HCT116 (cell line): ENCODE measurements around the gene FGGY. TPM values are rescaled to one million over a fixed set of nuclear protein-coding genes. Genes with fewer than 3 reads are reported as not detected.

Experiments used
- ATAC-seq: fragments of 200-7000 bp; cut with Tn5 transposase; 2 replicates; pipeline ENCODE4 v1.9.1; 2020; ENCODE audit warnings: mild to moderate bottlenecking, moderate library complexity
- BruUV-seq: library from RNA; stranded (reverse); fragments of 400-500 nt; replicated peaks from 2 replicates; lab custom pipeline; 2021; lab: Mats Ljungman, UMichigan
- CTCF ChIA-PET: fragments of 300-600 bp; sonication (Branson Sonifier 250); formaldehyde crosslinking; loops from one replicate; lab custom pipeline; 2021; ENCODE audit warnings: antibody characterized with exemption; lab: Charles Lee
- POLR2A ChIA-PET: fragments of 300-600, 350-600 bp; sonication (Branson Sonifier 250); formaldehyde crosslinking; loops from one replicate; lab custom pipeline; 2021; ENCODE audit warnings: antibody characterized with exemption; lab: Charles Lee
- RAD21 ChIA-PET, 2 experiments: fragments of 300-600 bp; sonication (Branson Sonifier 250); formaldehyde crosslinking; loops; one replicate each; lab custom pipeline; 2023; ENCODE audit warnings: low total read pairs in 2 of 2; ENCODE audit not compliant: uncharacterized antibody in 2 of 2, unreplicated experiment in 2 of 2, low non-redundant PET in 1 of 2; lab: Charles Lee
- DNase-seq: peaks from one replicate; pipeline ENCODE4 v3.0.0-alpha.2; 2010; ENCODE audit warnings: low read depth, low spot score
- H2AFZ ChIP-seq: fragments of 200-600 bp; shearing (Covaris generic), sonication (generic); 2 replicates; pipeline ENCODE4 v1.6.1; 2017; ENCODE audit warnings: low read depth, mixed run types, mixed read lengths, antibody characterized with exemption, low read length; ENCODE audit not compliant: poor library complexity, severe bottlenecking
- H3K27ac ChIP-seq: 2 replicates; pipeline ENCODE4 v1.5.1; 2012; ENCODE audit warnings: low read depth, low read length
- H3K27me3 ChIP-seq: fragments of 200-600 bp; sonication (generic); 2 replicates; pipeline ENCODE4 v1.6.1; 2016; ENCODE audit warnings: mixed run types, low read length, mixed read lengths; ENCODE audit not compliant: insufficient read depth
- H3K36me3 ChIP-seq, 2 experiments: fragments of 200-500 bp in 1 of 2; fragments of 200-600 bp in 1 of 2; sonication (Bioruptor generic) in 1 of 2; sonication (generic) in 1 of 2; 2 replicates each; pipeline versions ENCODE4 v1.5.1 to v1.6.1; 2014 to 2016; ENCODE audit warnings: low read length in 2 of 2, inconsistent platforms in 1 of 2, mixed read lengths in 1 of 2, mixed run types in 1 of 2; ENCODE audit not compliant: insufficient read depth in 2 of 2, control insufficient read depth in 1 of 2
- H3K4me1 ChIP-seq, 2 experiments: fragments of 200-600 bp in 1 of 2; sonication (generic) in 1 of 2; 2 replicates each; pipeline versions ENCODE4 v1.5.1 to v1.6.1; 2012 to 2017; ENCODE audit warnings: low read length in 2 of 2, inconsistent platforms in 1 of 2, mild to moderate bottlenecking in 1 of 2, mixed read lengths in 1 of 2, mixed run types in 1 of 2, moderate library complexity in 1 of 2; ENCODE audit not compliant: insufficient read depth in 2 of 2, control insufficient read depth in 1 of 2
- H3K4me2 ChIP-seq: fragments of 200-600 bp; sonication (generic); 2 replicates; pipeline ENCODE4 v1.6.1; 2017; ENCODE audit warnings: mixed run types, low read length, mixed read lengths
- H3K4me3 ChIP-seq, 2 experiments: fragments of 200-600 bp in 1 of 2; sonication (generic) in 1 of 2; replicated peaks in 1 of 2; 2 replicates each; pipeline ENCODE4 v1.5.1; 2011 to 2016; ENCODE audit warnings: low read length in 2 of 2, control low read depth in 1 of 2, low read depth in 1 of 2, mild to moderate bottlenecking in 1 of 2, mixed read lengths in 1 of 2, mixed run types in 1 of 2
- H3K79me2 ChIP-seq: fragments of 200-600 bp; sonication (generic); 2 replicates; pipeline ENCODE4 v1.6.1; 2017; ENCODE audit warnings: mild to moderate bottlenecking, mixed run types, low read length, moderate library complexity, mixed read lengths; ENCODE audit not compliant: insufficient read depth
- H3K9ac ChIP-seq: fragments of 200-600 bp; sonication (generic); 2 replicates; pipeline ENCODE4 v1.6.1; 2016; ENCODE audit warnings: low read length, mixed read lengths
- H3K9me2 ChIP-seq: fragments of 200-600 bp; sonication (generic), shearing (Covaris generic); 2 replicates; pipeline ENCODE4 v1.6.1; 2017; ENCODE audit warnings: mixed run types, mild to moderate bottlenecking, moderate library complexity; ENCODE audit not compliant: insufficient read depth
- H3K9me3 ChIP-seq, 2 experiments: fragments of 200-500 bp in 1 of 2; fragments of 200-600 bp in 1 of 2; sonication (Bioruptor generic) in 1 of 2; sonication (generic) in 1 of 2; 2 replicates each; pipeline ENCODE4 v1.6.1; 2014 to 2017; ENCODE audit warnings: low read length in 2 of 2, mixed read lengths in 2 of 2, inconsistent platforms in 1 of 2, low read depth in 1 of 2, mild to moderate bottlenecking in 1 of 2, mixed run types in 1 of 2, moderate library complexity in 1 of 2; ENCODE audit not compliant: control insufficient read depth in 1 of 2, insufficient read depth in 1 of 2
- H4K20me1 ChIP-seq: fragments of 200-600 bp; sonication (generic), shearing (Covaris generic); 2 replicates; pipeline ENCODE4 v1.6.1; 2017; ENCODE audit warnings: mixed run types, mild to moderate bottlenecking, moderate library complexity; ENCODE audit not compliant: insufficient read depth
- ATF3 ChIP-seq: IDR thresholded peaks from 2 replicates; pipeline ENCODE4 v1.6.1; 2012
- CEBPB ChIP-seq: IDR thresholded peaks from 2 replicates; pipeline ENCODE4 v1.6.1; 2012; ENCODE audit warnings: low read depth
- EGR1 ChIP-seq: IDR thresholded peaks from 2 replicates; pipeline ENCODE4 v1.6.1; 2012; ENCODE audit warnings: low read depth
- ELF1 ChIP-seq: IDR thresholded peaks from 2 replicates; pipeline ENCODE4 v1.6.1; 2012; ENCODE audit warnings: low read depth, borderline replicate concordance
- EZH2phosphoT487 ChIP-seq: fragments of 200-600 bp; IDR thresholded peaks from 2 replicates; pipeline ENCODE4 v1.6.1; 2018; ENCODE audit warnings: antibody characterized with exemption, borderline replicate concordance
- JUND ChIP-seq: IDR thresholded peaks from 2 replicates; pipeline ENCODE4 v1.6.1; 2012
- POLR2A ChIP-seq: IDR thresholded peaks from 2 replicates; pipeline ENCODE4 v1.7.0; 2011; ENCODE audit warnings: borderline replicate concordance; ENCODE audit not compliant: insufficient read depth, insufficient read length; ENCODE audit errors: extremely low read depth
- POLR2AphosphoS5 ChIP-seq: IDR thresholded peaks from 2 replicates; pipeline ENCODE4 v1.6.1; 2011; ENCODE audit warnings: mild to moderate bottlenecking, low read depth, low read length, moderate library complexity
- SIN3A ChIP-seq: IDR thresholded peaks from 2 replicates; pipeline ENCODE4 v1.6.1; 2012; ENCODE audit warnings: low read depth
- SRF ChIP-seq: IDR thresholded peaks from 2 replicates; pipeline ENCODE4 v1.6.1; 2012; ENCODE audit warnings: low read depth
- TCF7L2 ChIP-seq: IDR thresholded peaks from 2 replicates; pipeline ENCODE4 v1.7.0; 2011; ENCODE audit warnings: borderline replicate concordance, inconsistent platforms; ENCODE audit not compliant: insufficient read depth, insufficient read length; ENCODE audit errors: extremely low read depth
- ZBTB33 ChIP-seq: IDR thresholded peaks from 2 replicates; pipeline ENCODE4 v1.6.1; 2011; ENCODE audit warnings: mild to moderate bottlenecking, low read length, moderate library complexity; ENCODE audit not compliant: insufficient replicate concordance; ENCODE audit errors: extremely low read depth
- ZFX ChIP-seq: fragments of 450-650 bp; IDR thresholded peaks from 2 replicates; pipeline ENCODE4 v1.6.1; 2017
- ZNF274 ChIP-seq: fragments of 200-500 bp; sonication (Bioruptor generic); IDR thresholded peaks from 2 replicates; pipeline ENCODE4 v1.6.1; 2014; ENCODE audit warnings: mild to moderate bottlenecking, low read depth, low read length, inconsistent platforms
- intact Hi-C: fragments of 100-400 bp; cut with micrococcal nuclease; formaldehyde crosslinking; loops from 2 replicates; pipeline ENCODE4 v1.10.0; 2022
- total RNA-seq: library from RNA; stranded (reverse); gene quantifications from one replicate; pipeline ENCODE4 v1.2.1, GENCODE V29; 2021; ENCODE audit not compliant: unreplicated experiment
- TF ChIP-seq, protein P1 (sequence below), 3 experiments: fragments of 200-600 bp in 1 of 3; sonication (generic) in 1 of 3; IDR thresholded peaks in 2 of 3; conservative IDR thresholded peaks in 1 of 3; 2 replicates each; pipeline ENCODE4 v1.5.1; 2012 to 2017; ENCODE audit warnings: low read depth in 2 of 3, low read length in 2 of 3, antibody characterized with exemption in 1 of 3, borderline replicate concordance in 1 of 3, control low read depth in 1 of 3, mild to moderate bottlenecking in 1 of 3, mixed read lengths in 1 of 3, mixed run types in 1 of 3, moderate library complexity in 1 of 3; ENCODE audit not compliant: insufficient read depth in 1 of 3
- TF ChIP-seq, protein P2 (sequence below): IDR thresholded peaks from 2 replicates; pipeline ENCODE4 v1.6.1; 2012; ENCODE audit warnings: low read depth

FGGY gene
- total RNA-seq, 1 experiment from 2014 or later: 10.6 TPM

DNA sequence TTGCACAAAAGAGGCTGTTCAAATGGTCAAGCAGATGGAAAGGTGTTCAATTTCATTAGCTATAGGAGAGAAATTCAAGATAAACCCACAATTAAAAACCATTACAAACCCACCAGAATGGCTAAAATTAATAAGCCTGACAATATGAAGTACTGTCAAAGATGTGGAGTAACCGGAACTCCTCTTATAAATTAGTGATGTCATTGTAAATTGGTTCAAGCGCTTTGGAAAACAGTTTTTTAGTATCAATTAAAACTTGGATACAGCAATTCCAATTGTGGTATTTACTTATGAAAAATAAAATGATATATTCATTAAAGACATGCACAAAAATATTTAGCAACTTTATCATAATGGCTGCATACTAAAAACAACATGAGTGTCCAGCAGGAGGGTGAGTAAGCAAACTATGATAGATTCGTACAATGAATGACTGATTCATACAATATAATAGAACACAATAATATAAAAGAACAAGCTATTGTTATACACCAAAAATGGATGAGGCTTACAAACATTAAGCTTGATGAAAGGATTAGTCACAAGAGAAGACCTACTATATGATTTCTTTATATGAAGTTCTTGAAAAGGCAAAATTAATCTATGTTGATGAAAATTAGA is 38.4 kb upstream of the FGGY start:
- no TSS peak for BruUV-seq
- intact Hi-C loops: no loop called here
- DNase-seq: no peak

More for the DNA sequence above, 38.4 kb upstream of the FGGY start:
- ChIA-PET CTCF (interaction anchor here (1.3 kb wide), 1 partner anchor 32 kb away, joined by 3 read pairs; no protein-coding TSS in a partner anchor), POLR2A (no interaction called here), RAD21 (no interaction called here)
- Histone ChIP-seq H3K4me1 (no peaks in the 10 kb centered on the region), H3K9me2 (no peaks in the 10 kb centered on the region), H3K36me3 (no peaks in the 10 kb centered on the region), H2AFZ (no peak overlapping the region), H3K79me2 (no peaks in the 10 kb centered on the region), H3K27ac (no peak overlapping the region), H3K27me3 (no peaks in the 10 kb centered on the region), H3K4me3 (no peak overlapping the region), H4K20me1 (no peaks in the 10 kb centered on the region), H3K4me2 (no peak overlapping the region), H3K9ac (no peak overlapping the region), H3K9me3 (no peaks in the 10 kb centered on the region)
- TF ChIP-seq ELF1 (no peak), SIN3A (no peak), TCF7L2 (no peak), POLR2AphosphoS5 (no peak), ATF3 (no peak), SRF (no peak), EGR1 (no peak), CEBPB (no peak), POLR2A (no peak), ZNF274 (no peak), ZBTB33 (no peak), EZH2phosphoT487 (no peak), JUND (no peak), ZFX (no peak)
- TF ChIP-seq, protein P1, sequence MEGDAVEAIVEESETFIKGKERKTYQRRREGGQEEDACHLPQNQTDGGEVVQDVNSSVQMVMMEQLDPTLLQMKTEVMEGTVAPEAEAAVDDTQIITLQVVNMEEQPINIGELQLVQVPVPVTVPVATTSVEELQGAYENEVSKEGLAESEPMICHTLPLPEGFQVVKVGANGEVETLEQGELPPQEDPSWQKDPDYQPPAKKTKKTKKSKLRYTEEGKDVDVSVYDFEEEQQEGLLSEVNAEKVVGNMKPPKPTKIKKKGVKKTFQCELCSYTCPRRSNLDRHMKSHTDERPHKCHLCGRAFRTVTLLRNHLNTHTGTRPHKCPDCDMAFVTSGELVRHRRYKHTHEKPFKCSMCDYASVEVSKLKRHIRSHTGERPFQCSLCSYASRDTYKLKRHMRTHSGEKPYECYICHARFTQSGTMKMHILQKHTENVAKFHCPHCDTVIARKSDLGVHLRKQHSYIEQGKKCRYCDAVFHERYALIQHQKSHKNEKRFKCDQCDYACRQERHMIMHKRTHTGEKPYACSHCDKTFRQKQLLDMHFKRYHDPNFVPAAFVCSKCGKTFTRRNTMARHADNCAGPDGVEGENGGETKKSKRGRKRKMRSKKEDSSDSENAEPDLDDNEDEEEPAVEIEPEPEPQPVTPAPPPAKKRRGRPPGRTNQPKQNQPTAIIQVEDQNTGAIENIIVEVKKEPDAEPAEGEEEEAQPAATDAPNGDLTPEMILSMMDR (IDR thresholded peaks at IDR 0.05 in 2 of 3, conservative IDR thresholded peaks at IDR 0.05 in 1 of 3; ENCODE audit: borderline replicate concordance in 1 of 3, insufficient read depth in 1 of 3, low read depth in 2 of 3, low read length in 2 of 3): no peak
- TF ChIP-seq, protein P2, sequence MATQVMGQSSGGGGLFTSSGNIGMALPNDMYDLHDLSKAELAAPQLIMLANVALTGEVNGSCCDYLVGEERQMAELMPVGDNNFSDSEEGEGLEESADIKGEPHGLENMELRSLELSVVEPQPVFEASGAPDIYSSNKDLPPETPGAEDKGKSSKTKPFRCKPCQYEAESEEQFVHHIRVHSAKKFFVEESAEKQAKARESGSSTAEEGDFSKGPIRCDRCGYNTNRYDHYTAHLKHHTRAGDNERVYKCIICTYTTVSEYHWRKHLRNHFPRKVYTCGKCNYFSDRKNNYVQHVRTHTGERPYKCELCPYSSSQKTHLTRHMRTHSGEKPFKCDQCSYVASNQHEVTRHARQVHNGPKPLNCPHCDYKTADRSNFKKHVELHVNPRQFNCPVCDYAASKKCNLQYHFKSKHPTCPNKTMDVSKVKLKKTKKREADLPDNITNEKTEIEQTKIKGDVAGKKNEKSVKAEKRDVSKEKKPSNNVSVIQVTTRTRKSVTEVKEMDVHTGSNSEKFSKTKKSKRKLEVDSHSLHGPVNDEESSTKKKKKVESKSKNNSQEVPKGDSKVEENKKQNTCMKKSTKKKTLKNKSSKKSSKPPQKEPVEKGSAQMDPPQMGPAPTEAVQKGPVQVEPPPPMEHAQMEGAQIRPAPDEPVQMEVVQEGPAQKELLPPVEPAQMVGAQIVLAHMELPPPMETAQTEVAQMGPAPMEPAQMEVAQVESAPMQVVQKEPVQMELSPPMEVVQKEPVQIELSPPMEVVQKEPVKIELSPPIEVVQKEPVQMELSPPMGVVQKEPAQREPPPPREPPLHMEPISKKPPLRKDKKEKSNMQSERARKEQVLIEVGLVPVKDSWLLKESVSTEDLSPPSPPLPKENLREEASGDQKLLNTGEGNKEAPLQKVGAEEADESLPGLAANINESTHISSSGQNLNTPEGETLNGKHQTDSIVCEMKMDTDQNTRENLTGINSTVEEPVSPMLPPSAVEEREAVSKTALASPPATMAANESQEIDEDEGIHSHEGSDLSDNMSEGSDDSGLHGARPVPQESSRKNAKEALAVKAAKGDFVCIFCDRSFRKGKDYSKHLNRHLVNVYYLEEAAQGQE: no peak
- no peak for ATAC-seq
